Right lobe of liver (tissue), 4 donors: ENCODE data around the gene FBXO10.

Source experiments
- CTCF ChIP-seq, 4 donors: fragments of 200-600 bp in 3 of 4; fragments of 450-650 bp in 1 of 4; IDR thresholded peaks; one replicate each; pipeline versions ENCODE4 v1.5.1 to v1.8.0; 2016 to 2022; ENCODE audit warnings: antibody characterized with exemption in 4 of 4, mild to moderate bottlenecking in 2 of 4
- POLR2A ChIP-seq: fragments of 450-650 bp; IDR thresholded peaks from one replicate; pipeline ENCODE4 v1.6.1; 2017; ENCODE audit warnings: antibody characterized with exemption, mild to moderate bottlenecking
- donor health status: DM: no; HTN: no; CAD: no.
- donor health status: DM: no; HTN: no; CAD: no.
- donor health status: DM: no; HTN: yes; CAD: no.

- no peak for TF ChIP-seq CTCF (IDR thresholded peaks at IDR 0.05)
- no peak for TF ChIP-seq POLR2A
These were observed 26.6 kb upstream of the FBXO10 start for GRCh38 chr9:37602817-37603216.
